Colonic mucosa (tissue), 4 donors: ENCODE data around the gene DAPP1. TPM values are rescaled to one million over a fixed set of nuclear protein-coding genes. Genes with fewer than 3 reads are reported as not detected.

Experiments used
- DNase-seq: peaks from one replicate; pipeline ENCODE4 v3.0.0-alpha.2; 2020
- H3K27ac ChIP-seq: fragments of 200-600 bp; one replicate; pipeline ENCODE4 v1.8.0; 2021
- H3K27me3 ChIP-seq: fragments of 200-600 bp; one replicate; pipeline ENCODE4 v1.8.0; 2021
- H3K36me3 ChIP-seq: fragments of 200-600 bp; one replicate; pipeline ENCODE4 v1.8.0; 2021
- H3K4me1 ChIP-seq: fragments of 200-600 bp; one replicate; pipeline ENCODE4 v1.8.0; 2021; ENCODE audit warnings: mild to moderate bottlenecking
- H3K4me3 ChIP-seq: fragments of 200-600 bp; one replicate; pipeline ENCODE4 v1.8.0; 2021
- H3K9ac ChIP-seq, 2 donors: one replicate each; pipeline ENCODE4 v1.7.0; 2013; ENCODE audit warnings: control low read depth in 2 of 2, low read depth in 2 of 2, low read length in 2 of 2
- H3K9me3 ChIP-seq: fragments of 200-600 bp; one replicate; pipeline ENCODE4 v1.8.0; 2021
- intact Hi-C: fragments of 100-400 bp; cut with DNase I; formaldehyde crosslinking; loops from one replicate; pipeline ENCODE4 v1.14.1; 2022
- total RNA-seq, 2 donors: library from RNA; stranded (reverse); fragmentation: NEBNext Ultra II Directional in 1 of 2; extraction: Animal tissue kit (Norgen Biotek cat#: 25700) in 1 of 2; gene quantifications; one replicate each; pipeline ENCODE4 v1.2.1, GENCODE V29; 2021
- TF ChIP-seq, protein P1 (sequence below): fragments of 200-600 bp; IDR thresholded peaks from one replicate; pipeline ENCODE4 v1.8.0; 2022; ENCODE audit warnings: antibody characterized with exemption, mild to moderate bottlenecking
- donor health status: healthy.
- donor health status: DM: no; HTN: no; CAD: no.
- donor health status: DM: no; HTN: no; CAD: no.

The DAPP1 gene
- total RNA-seq, 2 donors from 2014 or later, result 3.6 to 5.0 TPM

DNA sequence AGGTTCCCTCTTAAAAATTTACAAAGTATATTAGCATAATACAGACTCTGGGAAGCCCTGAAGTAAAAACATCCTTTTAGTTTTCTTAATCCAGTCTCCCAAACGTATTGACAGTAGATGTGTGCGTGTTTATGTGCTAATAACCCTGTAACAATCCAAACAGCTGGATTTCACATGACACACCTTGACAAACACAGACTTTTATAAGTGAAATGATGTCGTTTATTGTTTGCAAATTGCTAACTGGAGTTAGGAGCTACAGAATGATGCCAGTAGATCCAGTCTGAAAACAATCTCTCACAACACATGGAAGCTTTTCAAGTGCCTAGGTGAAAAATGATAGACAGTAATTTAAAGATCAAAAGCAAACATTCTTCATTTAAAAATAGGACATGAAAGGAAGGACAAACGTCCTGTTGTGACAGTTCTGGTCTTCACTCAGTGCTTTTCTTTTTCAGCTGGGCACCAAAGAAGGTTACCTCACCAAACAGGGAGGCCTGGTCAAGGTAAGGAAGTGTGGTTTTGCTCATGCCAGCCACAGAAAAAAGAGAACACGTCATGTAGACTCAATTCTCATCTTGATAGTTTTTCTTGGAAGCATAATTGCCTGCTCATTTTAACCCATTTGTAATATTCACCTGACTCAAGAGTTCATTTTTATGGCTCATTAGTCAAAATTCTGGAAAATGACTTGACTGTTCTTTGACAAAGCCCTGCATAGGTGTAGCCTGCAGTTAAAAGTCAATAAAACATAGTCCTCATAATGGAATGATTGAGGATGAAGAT, 44.7 kb downstream of the DAPP1 start:
- Histone ChIP-seq H3K36me3 (no peaks in the 10 kb centered on the region), H3K27ac (no peak overlapping the region), H3K4me1 (no peaks in the 10 kb centered on the region), H3K4me3 (no peak overlapping the region), H3K9me3 (no peaks in the 10 kb centered on the region), H3K9ac (no peak overlapping the region), H3K27me3 (no peaks in the 10 kb centered on the region)
- intact Hi-C loops, result no loop called here
- TF ChIP-seq, protein P1, sequence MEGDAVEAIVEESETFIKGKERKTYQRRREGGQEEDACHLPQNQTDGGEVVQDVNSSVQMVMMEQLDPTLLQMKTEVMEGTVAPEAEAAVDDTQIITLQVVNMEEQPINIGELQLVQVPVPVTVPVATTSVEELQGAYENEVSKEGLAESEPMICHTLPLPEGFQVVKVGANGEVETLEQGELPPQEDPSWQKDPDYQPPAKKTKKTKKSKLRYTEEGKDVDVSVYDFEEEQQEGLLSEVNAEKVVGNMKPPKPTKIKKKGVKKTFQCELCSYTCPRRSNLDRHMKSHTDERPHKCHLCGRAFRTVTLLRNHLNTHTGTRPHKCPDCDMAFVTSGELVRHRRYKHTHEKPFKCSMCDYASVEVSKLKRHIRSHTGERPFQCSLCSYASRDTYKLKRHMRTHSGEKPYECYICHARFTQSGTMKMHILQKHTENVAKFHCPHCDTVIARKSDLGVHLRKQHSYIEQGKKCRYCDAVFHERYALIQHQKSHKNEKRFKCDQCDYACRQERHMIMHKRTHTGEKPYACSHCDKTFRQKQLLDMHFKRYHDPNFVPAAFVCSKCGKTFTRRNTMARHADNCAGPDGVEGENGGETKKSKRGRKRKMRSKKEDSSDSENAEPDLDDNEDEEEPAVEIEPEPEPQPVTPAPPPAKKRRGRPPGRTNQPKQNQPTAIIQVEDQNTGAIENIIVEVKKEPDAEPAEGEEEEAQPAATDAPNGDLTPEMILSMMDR, result no peak
- no peak for DNase-seq

DNA sequence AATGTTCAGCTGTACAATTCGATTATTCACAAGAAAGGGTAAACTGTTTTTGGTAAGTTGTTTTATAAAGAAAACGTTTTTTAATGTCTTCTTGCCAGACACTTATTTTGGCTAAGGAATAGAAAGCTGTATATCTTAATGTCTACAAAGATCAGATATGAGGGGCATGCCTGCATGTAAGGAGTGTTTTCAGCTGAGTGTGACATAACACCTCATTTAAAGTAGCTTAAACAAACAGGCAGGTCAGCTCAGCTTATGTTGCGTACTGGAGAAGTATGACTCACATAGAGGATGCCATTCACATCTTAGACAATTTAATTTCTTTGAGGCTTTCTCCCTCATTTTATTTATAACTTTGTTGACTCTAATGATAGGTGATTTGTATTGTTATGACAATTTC, 47.2 kb downstream of the DAPP1 start:
- H3K9me3 ChIP-seq, result no peaks in the 10 kb centered on the region
- H3K36me3 ChIP-seq, result no peaks in the 10 kb centered on the region
- TF ChIP-seq, protein P1, result no peak
- intact Hi-C loops, result no loop called here
- no peak overlapping the region for H3K4me3 ChIP-seq
- H3K4me1 ChIP-seq, result no peaks in the 10 kb centered on the region
- no peak for DNase-seq
- H3K9ac ChIP-seq, result no peak overlapping the region
- H3K27me3 ChIP-seq, result no peaks in the 10 kb centered on the region
- H3K27ac ChIP-seq, result no peak overlapping the region

DNA sequence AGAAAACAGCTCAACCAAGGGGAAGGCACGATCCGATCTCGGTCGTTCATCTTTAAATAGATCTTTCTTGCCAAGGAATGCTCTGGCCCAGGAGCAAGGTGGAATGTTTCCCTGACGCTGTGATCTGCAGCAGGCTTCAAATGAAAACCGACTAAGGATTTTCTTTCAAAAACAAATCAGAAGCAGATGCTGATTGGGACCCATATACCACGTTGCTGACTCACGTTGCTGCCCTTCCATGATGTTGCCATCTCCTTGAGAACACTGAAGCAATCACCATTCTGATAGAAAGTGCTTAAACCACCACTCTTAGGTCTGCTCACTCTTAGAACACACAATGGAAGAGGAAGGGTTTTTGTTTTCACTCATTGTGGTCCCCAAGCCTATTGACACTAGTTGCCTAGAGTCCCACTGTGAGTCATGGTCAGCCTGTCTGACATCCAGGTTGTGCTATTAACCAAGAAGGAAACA, 51.5 kb downstream of the DAPP1 start:
- Histone ChIP-seq H3K4me3 (no peak overlapping the region), H3K9ac (no peak overlapping the region), H3K9me3 (no peaks in the 10 kb centered on the region), H3K27ac (no peak overlapping the region), H3K27me3 (no peaks in the 10 kb centered on the region), H3K4me1 (no peaks in the 10 kb centered on the region), H3K36me3 (no peaks in the 10 kb centered on the region)
- TF ChIP-seq, protein P1, result no peak
- DNase-seq, result no peak
- intact Hi-C loops, result no loop called here

DNA sequence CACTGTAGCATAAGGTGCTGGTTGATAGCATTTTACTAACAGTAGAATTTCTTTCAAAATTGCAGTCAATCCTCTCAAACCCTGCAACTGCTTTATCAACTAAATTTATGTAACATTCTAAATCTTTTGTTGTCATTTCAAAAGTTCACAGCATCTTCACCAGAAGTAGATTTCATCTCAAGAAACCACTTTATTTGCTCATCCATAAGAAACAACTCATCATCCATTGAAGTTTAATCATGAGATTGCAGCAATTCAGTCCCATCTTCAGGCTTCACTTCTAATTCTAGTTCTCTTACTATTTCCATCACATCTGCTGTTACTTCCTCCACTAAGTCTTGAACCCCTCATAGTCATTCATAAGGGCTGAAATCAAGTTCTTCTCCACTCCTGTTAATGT, 55.9 kb downstream of the DAPP1 start:
- no peaks in the 10 kb centered on the region for H3K36me3 ChIP-seq
- no peak overlapping the region for H3K4me3 ChIP-seq
- H3K4me1 ChIP-seq, result no peaks in the 10 kb centered on the region
- TF ChIP-seq, protein P1, result no peak
- H3K9ac ChIP-seq, result no peak overlapping the region
- intact Hi-C loops, result no loop called here
- no peaks in the 10 kb centered on the region for H3K27me3 ChIP-seq
- no peak overlapping the region for H3K27ac ChIP-seq
- no peak for DNase-seq
- H3K9me3 ChIP-seq, result no peaks in the 10 kb centered on the region

DNA sequence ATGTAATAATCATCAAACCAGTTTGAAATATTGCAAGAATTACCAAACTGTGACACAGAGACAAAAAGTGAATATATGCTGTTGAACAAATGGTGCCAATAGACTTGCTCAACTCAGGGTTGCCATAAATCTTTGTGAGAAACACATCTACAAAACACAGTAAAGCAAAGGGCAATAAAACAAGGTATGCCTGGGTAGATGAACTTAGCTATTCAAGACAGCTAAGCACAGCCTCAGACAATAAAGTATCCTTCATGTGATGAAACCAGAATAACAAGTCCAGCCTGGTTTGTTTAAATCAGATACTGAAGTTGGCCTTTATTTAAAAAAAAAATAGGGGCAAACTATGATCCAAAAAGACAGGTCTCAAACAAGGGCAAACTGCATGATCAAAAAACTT, 58.4 kb downstream of the DAPP1 start:
- no peak for DNase-seq
- intact Hi-C loops, result no loop called here
- Histone ChIP-seq H3K27me3 (no peaks in the 10 kb centered on the region), H3K36me3 (peaks cover 5% of the 10 kb centered on the region), H3K4me3 (no peak overlapping the region), H3K27ac (no peak overlapping the region), H3K9me3 (no peaks in the 10 kb centered on the region), H3K4me1 (no peaks in the 10 kb centered on the region), H3K9ac (no peak overlapping the region)
- TF ChIP-seq, protein P1, result no peak
